Amniotic epithelial cell (primary cell): ENCODE results near the gene CLEC18C.
"Not testable (repeated sequence)": the region's sequence is repeated elsewhere in the genome, so short reads cannot be mapped to it uniquely, and the experiment has no call there.

Experiments used
- DNase-seq: peaks from one replicate; pipeline ENCODE4 v3.0.0-alpha.2; 2010; ENCODE audit warnings: low read depth

CLEC18C gene

GRCh38 chr16:70159355-70160348, 13.9 kb upstream of the CLEC18C start:
- peak; percentile 42 for DNase-seq

- no peak for DNase-seq
Observed at GRCh38 chr16:70160388-70160787, 13.2 kb upstream of the CLEC18C start.

DNA sequence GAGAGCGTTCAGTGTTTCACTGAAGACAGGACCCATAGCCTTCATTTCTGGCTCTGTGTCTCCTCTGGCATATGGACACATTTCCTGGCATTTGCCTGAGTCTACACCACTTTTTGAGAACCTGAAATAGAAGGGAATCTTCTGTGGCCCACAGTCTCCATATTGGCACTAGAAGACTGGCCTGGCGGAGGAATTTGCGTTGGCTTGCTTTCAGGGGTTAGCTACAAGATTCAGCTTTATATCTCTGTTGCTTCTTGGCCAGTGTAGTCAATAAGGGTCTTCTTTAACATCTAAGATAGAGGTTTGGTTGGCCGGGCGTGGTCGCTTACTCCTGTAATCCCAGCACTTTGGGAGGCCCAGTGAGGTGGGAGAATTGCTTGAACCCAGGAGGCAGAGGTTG, 12.8 kb upstream of the CLEC18C start:
- no peak for DNase-seq

- no peak for DNase-seq
Observed at GRCh38 chr16:70161350-70161749, 12.2 kb upstream of the CLEC18C start.

- DNase-seq = peak; percentile 61
Observed at GRCh38 chr16:70162041-70162451, 11.5 kb upstream of the CLEC18C start.

DNA sequence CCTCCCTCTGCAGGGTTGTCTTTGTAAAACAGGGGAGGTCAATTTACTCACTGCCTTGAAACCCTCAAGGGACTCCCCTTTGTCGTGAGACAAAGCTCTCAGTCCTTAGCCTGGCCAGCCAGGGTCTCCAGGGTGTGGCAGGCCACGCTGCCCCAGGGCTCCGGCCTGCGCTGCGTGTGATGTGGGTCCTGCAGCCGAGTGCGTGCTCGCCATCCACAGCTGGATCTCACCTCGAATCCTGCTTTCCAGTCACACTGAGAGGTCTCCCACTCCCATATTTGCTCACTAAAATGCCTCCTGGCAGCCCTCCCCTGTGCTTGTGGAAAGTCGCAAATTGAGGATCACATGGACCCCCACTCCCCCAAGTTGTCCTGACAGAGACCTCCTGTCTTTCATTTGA, 10.0 kb upstream of the CLEC18C start:
- no peak for DNase-seq

DNA sequence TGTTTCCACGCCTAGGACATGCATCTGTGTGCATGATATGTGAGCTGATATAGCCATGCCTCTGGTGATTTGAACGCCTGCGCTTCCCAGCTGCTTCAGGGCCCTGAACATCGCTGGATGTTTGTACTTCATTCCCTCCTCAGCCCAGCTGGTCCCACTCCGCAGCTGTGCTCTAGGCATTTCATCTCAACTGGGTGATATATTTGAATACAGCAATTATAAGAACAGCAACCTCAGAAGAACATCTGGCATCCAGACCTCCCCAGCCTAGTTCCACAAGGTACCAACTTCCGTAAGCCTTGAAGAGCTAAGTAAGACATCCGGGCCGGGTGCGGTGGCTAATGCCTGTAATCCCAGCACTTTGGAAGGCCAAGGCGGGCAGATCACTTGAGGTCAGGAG, 6.9 kb upstream of the CLEC18C start:
- DNase-seq = not testable (repeated sequence)

- DNase-seq = not testable (repeated sequence)
Observed at GRCh38 chr16:70173916-70174315, 329 bp downstream of the CLEC18C start.

- not testable (repeated sequence) for DNase-seq
Observed at GRCh38 chr16:70174387-70174932, 873 bp downstream of the CLEC18C start.

DNA sequence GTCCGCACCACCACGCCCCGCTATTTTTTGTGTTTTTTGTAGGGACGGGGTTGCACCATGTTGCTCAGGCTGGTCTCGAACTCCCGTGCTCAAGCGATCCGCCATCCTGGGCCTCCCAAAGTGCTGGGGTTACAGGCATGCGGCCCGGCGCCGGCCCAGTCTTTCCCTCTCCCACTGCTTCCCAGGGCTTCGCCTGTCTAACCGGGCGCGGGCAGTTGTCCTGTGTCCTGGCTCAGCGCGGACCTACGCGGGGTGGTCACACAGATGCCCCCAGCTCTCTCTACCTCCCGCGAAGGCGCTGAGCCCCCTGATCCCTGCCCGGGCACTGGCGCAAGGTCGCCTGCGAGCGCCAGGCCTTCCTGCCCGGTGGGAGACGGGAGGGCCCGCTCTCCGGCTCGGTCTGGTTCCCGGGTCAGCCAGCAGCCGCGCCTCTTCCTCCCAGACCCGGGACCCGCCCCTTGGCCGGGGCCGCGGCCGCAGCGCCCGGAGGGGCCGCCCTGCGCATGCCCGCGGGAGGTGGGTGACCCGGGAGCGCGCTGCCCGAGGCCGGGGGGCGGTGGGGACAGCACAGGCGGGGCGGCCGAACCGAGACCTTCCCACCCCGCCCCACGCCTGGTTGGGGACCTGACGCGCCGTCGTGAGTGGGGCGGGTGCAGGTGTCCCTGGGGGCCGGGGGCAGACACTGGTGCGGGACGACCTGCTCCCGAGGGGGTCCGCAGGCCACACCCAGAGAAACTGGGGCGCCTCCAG, 14.4 kb downstream of the CLEC18C start:
- not testable (repeated sequence) for DNase-seq

DNA sequence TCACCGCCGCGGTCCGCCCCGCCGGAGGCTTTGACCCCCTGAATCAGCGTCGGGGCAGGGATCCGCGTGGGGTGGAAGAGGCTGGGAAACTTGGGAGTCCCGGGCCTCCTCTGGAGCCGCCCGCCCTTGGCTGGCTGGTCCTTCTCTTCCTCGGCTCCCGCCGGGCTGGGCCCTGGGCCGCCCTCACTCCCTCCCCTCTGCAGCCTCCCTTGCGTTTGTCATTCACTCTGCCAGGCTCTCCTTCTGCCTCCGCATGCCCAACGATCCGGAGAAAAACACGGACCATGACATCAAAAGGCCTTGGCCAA, 15.0 kb downstream of the CLEC18C start:
- DNase-seq = not testable (repeated sequence)

DNA sequence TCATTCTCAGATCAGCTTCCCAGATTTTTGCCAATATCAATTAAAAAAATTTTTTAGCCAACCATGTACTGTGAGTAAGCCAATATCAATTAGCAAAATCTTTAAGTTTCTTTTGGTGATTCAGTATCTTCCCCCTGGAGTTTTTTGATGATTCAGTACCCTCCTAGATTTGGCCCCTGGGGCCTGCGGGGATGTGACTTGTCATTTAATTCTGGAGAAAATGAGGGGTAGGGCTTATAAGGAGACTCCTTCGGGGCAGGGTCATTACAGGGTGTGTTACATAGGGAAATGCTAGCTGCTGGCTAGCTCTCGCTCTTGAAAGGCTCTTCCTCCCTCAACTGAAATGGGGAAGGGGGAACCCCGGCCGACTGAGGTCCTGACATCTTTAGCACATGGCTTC, 17.0 kb downstream of the CLEC18C start:
- not testable (repeated sequence) for DNase-seq

DNA sequence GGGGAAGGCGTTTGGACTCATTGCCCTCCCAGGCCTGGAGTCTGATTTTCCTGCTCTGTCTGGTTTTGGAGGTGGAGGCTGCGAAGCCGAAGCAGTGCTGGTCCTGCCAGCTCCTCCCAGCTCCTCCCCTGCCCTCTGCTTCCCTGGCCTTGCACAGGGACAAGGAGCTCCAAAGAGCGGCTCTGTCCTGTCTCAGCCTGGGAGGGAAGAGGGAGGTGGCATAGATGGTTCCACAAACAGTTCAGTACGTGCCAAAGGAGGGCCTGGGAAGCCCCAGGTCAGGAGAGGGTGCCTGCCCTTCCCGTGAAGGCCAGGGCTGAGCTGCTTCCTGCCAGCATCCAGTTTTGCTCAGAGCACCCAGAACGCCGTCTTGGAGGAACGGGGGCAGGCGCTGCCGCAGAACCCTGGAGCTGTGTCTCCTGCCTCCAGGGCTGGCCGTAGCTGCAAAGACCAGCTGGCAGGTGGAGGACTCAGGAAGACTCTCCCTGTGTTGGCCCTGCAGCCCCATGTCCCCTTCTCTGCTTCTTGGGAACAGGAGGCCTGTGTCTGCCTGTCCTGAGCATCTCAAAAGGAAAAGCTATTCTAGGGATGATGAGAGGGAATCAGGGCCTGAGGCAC, 23.2 kb downstream of the CLEC18C start:
- DNase-seq = not testable (repeated sequence)

DNA sequence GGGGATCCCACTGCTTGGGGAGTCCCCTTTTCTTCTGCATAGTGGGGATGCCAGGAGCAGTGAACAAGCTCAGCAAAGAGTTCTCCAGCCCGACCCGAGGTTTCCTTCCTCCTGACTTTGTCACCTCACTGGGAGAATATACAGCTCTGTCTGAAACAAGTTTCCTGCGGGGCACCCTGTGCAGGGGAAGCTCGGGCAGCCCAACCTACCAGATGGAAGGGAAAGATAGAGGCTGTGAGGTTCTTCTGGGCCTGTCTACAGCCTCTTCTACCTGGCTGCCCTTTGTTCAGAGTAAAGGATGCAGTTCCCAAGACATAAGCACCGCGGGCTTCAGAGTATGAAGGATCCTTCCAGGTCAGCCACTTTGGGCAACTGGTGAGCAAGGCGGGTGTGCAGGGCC, 24.0 kb downstream of the CLEC18C start:
- not testable (repeated sequence) for DNase-seq

DNA sequence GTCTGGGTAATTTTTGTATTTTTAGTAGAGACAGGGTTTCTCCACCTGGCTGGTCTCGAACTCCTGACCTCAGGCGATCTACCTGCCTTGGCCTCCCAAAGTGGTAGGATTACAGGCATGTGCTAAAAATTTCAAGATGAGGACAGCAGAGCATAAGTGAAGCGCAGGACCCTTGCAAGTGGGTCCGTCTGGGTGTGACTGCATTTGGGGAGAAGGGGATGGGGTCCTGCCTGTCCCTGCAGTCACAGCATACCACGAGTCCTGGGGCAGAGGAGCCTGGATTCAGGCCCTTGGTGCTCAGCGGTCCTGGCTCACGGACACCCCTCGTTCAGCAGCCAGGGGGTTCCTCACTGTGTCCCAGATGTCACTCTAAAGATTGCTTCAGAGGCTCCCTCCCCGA, 24.6 kb downstream of the CLEC18C start:
- DNase-seq = not testable (repeated sequence)

- DNase-seq = peak; percentile 31
Observed at GRCh38 chr16:70198666-70199065, 25.1 kb downstream of the CLEC18C start.

DNA sequence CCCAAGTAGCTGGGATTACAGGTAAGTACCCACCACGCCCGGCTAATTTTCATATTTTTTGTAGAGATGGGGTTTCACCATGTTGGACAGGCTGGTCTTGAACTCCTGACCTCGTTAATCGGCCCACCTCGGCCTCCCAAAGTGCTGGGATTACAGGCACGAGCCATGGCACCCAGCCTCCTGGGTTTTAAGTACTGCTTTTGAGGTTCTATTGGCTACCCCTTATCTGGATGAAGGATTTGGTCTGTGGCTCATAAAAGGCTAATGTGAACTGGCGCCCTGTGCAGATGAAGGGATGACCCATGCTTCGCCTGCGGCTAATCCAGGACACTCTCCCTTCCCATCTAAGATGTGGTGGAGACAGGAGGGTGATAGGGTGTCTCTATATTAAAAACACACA, 25.6 kb downstream of the CLEC18C start:
- DNase-seq = not testable (repeated sequence)

DNA sequence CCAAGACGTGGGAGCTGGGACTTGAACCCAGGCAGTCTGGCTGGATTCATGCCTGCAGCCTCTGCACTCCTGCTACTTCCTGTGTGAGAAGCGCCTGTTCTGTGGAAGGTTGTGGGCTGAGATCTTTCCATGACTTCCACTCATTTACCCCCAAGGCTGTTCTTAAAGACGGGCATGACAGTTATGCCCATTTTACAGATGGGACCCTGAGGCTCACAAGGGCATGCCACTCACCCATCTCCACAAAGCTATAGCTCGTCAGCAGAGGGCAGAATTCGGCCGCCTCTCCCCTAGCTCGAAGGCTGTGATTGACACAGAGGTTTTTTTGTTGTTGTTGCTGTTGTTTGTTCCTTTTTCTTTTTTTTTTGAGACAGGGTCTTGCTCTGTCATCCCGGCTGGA, 26.5 kb downstream of the CLEC18C start:
- not testable (repeated sequence) for DNase-seq

DNA sequence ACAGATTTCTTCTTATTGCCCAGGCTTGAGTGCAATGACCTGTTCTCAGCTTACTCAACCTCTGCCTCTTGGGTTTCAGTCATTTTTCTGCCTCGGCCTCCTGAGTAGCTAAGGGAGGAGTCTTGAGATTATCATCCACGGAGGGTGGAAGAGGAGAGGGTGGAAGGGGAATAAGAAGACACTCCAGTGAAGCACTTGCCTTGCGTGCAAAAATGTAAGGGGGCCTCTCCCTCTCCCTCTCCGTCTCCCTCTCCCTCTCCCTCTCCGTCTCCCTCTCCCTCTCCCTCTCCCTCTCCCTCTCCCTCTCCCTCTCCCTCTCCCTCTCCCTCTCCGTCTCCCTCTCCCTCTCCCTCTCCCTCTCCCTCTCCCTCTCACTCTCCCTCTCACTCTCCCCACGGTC, 29.9 kb downstream of the CLEC18C start:
- DNase-seq = not testable (repeated sequence)

DNA sequence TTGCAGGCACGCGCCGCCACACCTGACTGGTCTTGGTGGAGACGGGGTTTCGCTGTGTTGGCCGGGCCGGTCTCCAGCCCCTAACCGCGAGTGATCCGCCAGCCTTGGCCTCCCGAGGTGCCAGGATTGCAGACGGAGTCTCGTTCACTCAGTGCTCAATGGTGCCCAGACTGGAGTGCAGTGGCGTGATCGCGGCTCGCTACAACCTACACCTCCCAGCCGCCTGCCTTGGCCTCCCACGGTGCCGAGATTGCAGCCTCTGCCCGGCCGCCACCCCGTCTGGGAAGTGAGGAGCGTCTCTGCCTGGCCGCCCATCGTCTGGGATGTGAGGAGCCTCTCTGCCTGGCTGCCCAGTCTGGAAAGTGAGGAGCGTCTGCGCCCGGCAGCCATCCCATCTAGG, 30.4 kb downstream of the CLEC18C start:
- not testable (repeated sequence) for DNase-seq

- DNase-seq = not testable (repeated sequence)
Observed at GRCh38 chr16:70204668-70205405, 31.2 kb downstream of the CLEC18C start.

DNA sequence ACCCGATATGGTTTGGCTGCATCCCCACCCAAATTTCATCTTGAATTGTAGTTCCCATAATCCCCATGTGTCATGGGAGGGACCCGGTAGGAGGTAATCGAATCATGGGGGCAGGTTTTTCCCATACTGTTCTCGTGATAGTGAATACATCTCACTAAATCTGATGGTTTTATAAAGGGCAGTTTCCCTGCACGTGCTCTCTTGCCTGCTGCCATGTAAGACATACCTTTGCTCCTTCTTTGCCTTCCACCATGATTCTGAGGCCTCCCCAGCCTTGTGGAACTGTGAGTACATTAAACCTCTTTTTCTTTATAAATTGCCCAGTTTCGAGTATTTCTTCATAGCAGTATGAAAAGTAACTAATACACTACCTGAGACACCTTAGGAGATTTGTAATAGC, 32.8 kb downstream of the CLEC18C start:
- not testable (repeated sequence) for DNase-seq
